ENCODE data around the gene SLCO3A1.

- peak in 1 of 6 experiments; percentile 12 for TF ChIP-seq CTCF (IDR thresholded peaks at IDR 0.05)
- no peak for TF ChIP-seq POLR2A (IDR thresholded peaks at IDR 0.05)
Observed at GRCh38 chr15:91946581-91947292, 93.2 kb downstream of the SLCO3A1 start.
